Heart right ventricle (tissue), 16 donors: ENCODE results near the gene CUL5. TPM values are rescaled to one million over a fixed set of nuclear protein-coding genes. Genes with fewer than 3 reads are reported as not detected.

Source experiments
- ATAC-seq, 8 donors: fragments of 200-7000 bp; cut with Tn5 transposase; one replicate each; pipeline ENCODE4 v1.9.1; 2020; ENCODE audit warnings: mild to moderate bottlenecking in 8 of 8, moderate library complexity in 8 of 8, moderate number of reproducible peaks in 1 of 8
- DNase-seq, 2 donors: peaks; one replicate each; pipeline ENCODE4 v3.0.0-alpha.2; 2020
- H3K27ac ChIP-seq, 10 donors: fragments of 200-600 bp; sonication (generic) in 2 of 10; one replicate each; pipeline versions ENCODE4 v1.5.0 to v1.8.0; 2020 to 2022; ENCODE audit warnings: mild to moderate bottlenecking in 3 of 10
- H3K27me3 ChIP-seq, 7 donors: fragments of 200-600 bp; one replicate each; pipeline ENCODE4 v1.8.0; 2021 to 2022; ENCODE audit warnings: mild to moderate bottlenecking in 2 of 7
- H3K36me3 ChIP-seq, 9 donors: fragments of 200-600 bp; sonication (generic) in 1 of 9; one replicate each; pipeline versions ENCODE4 v1.5.0 to v1.8.0; 2020 to 2022; ENCODE audit warnings: mild to moderate bottlenecking in 2 of 9
- H3K4me1 ChIP-seq, 9 donors: fragments of 200-600 bp; sonication (generic) in 1 of 9; one replicate each; pipeline versions ENCODE4 v1.5.0 to v1.8.0; 2020 to 2022; ENCODE audit warnings: mild to moderate bottlenecking in 4 of 9
- H3K4me3 ChIP-seq, 10 donors: fragments of 200-600 bp; sonication (generic) in 2 of 10; one replicate each; pipeline versions ENCODE4 v1.5.0 to v1.8.0; 2020 to 2022; ENCODE audit warnings: mild to moderate bottlenecking in 7 of 10, moderate library complexity in 2 of 10
- H3K9me3 ChIP-seq, 11 donors: fragments of 200-600 bp in 10 of 11; sonication (generic) in 2 of 11; one replicate each; pipeline versions ENCODE4 v1.5.0 to v1.8.0; 2013 to 2022; ENCODE audit warnings: mild to moderate bottlenecking in 2 of 11, control low read depth in 1 of 11, moderate library complexity in 1 of 11
- CTCF ChIP-seq, 9 donors: fragments of 200-600 bp; sonication (generic) in 2 of 9; IDR thresholded peaks; one replicate each; pipeline versions ENCODE4 v1.5.0 to v1.8.0; 2021 to 2022; ENCODE audit warnings: antibody characterized with exemption in 9 of 9, mild to moderate bottlenecking in 5 of 9, moderate library complexity in 1 of 9
- WGBS, 2 donors: extraction: QIAGEN DNeasy Blood & Tissue Kit; methylation state at CpG; one replicate each; pipeline ENCODE4 v1.1.7; 2013; ENCODE audit warnings: inconsistent platforms in 1 of 2; 5-methylcytosine and 5-hydroxymethylcytosine counted together
- intact Hi-C, 10 donors: fragments of 100-400 bp; cut with DNase I; formaldehyde crosslinking; loops; one replicate each; pipeline versions ENCODE4 v1.11.1 to v1.14.2; 2022
- polyA plus RNA-seq, 2 donors: library from polyadenylated mRNA; stranded (reverse); fragments of 200-250 nt; gene quantifications; one replicate each; pipeline ENCODE4 v1.2.3, GENCODE V29; 2013
- total RNA-seq, 10 donors: library from RNA; stranded (reverse); fragmentation: NEBNext Ultra II Directional in 3 of 10; extraction: Animal tissue kit (Norgen Biotek cat#: 25700) in 3 of 10; gene quantifications; one replicate each; pipeline versions ENCODE4 v1.2.1 to v1.2.4, GENCODE V29; 2021 to 2023
- donor health status: Arrhythmogenic right ventricular cardiomyopathy.
- donor health status: ischemic (EF 13 %, LVEDD 7.1; RV severe dilation, severe dysfunction).
- donor health status: healthy with polysubstance abuse.
- donor health status: DM: no; HTN: yes; CAD: no.
- donor health status: DM: no; HTN: no; CAD: no.
- donor health status: ischemic (EF 25% LVEDD 6.9; RV normal size, moderate dysfunction).
- donor health status: ischemic (EF 25% LVEDD 5.7; RV mildly dilated, moderate dysfunction).
- donor health status: healthy.
- donor health status: DM: yes; HTN: yes; CAD: no.
- donor health status: Ischemic cardiomyopathy.
- donor health status: ischemic (EF 35%, LVEDD 5.7; RV mildly dilated, moderate dysfunction).
- donor health status: nonischemic (EF 11% LVEDD 7.7; RV severe dilation, severe dysfunction).
- donor health status: DM: yes; HTN: yes; CAD: no.
- donor health status: PGD.
- donor health status: ischemic (EF 29% LVEDD 5.4; RV normal size, mild dysfunction).
- donor health status: nonischemic (EF 23%, LVEDD 6.1; RV moderate dilation, normal function).

Gene CUL5
- total and polyA plus RNA-seq, 12 donors = 5.9 to 51.3 (median 39.4) TPM

DNA sequence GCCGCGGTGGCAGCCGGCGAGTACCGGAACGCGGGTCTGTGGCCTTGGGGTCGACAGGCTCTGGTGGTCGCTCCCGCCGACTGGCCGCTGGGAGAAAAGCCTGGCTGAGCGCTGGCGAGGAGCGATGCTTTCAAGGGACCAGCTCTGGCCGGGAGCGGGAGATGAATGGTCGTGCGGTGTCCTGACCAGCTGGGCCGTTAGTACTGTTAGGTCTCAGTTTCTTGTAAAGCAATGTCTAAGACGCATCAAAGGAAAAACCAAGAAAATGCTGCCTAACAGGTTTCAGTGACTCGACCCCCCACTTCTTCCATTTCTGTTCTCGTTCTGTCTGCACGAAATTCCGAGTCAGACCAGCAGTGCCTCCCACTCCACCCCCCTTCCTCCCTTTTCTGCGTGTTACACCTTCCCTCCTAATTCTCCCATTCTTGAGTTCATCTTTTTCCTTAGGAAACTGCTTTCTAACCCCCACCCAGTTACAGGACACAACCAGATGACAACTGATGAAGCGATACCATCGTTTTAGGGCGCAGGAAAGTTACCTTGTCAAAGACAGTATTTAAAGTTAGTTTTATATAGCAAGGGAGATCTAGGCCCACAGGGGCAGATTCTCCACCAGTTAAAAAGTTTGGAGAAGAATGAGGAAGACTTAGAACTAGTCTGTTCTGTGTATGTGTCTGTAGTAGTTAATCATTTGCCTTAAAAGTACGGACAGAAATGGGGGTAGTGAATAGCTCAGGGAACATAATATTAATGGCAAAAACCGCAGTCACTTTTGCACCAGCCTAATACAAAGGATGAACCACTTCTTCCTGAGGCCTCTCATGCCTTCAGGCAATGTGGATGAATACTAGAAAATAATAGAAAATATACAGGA lies 1.0 kb downstream of the CUL5 start:
- H3K4me3 ChIP-seq = peak overlapping the region; percentile 73 to 100 (median 88)
- DNase-seq (no peak), ATAC-seq (peak in 7 of 8 donors; percentile 11 to 45 (median 26))
- no peaks in the 10 kb centered on the region for H3K9me3 ChIP-seq
- peaks cover 0 to 15% (median 0%) of the 10 kb centered on the region in 9 donors for H3K36me3 ChIP-seq
- H3K27me3 ChIP-seq = no peaks in the 10 kb centered on the region
- H3K27ac ChIP-seq = peak overlapping the region; percentile 91 to 99 (median 97)
- intact Hi-C loops = loop anchor here in 4 of 10 donors (5.0 to 10.0 kb wide), 3 partner anchors 213 to 655 kb away; partner anchors contain the start of genes ATM (in 2 of the 4), NPAT (in 2 of the 4) and DDX10 (in 1 of the 4)
- H3K4me1 ChIP-seq = peaks cover 2 to 55% (median 45%) of the 10 kb centered on the region in 9 donors
- no peak for TF ChIP-seq CTCF (IDR thresholded peaks at IDR 0.05)
- WGBS, 2 donors = 2% methylated on average over 31 of the region's 31 CpGs

GRCh38 chr11:108012139-108012725 lies 3.5 kb downstream of the CUL5 start:
- Histone ChIP-seq H3K4me1 (peaks cover 2 to 73% (median 52%) of the 10 kb centered on the region in 9 donors), H3K27ac (no peak overlapping the region), H3K36me3 (peaks cover 0 to 15% (median 0%) of the 10 kb centered on the region in 9 donors), H3K27me3 (no peaks in the 10 kb centered on the region), H3K9me3 (no peaks in the 10 kb centered on the region), H3K4me3 (peak overlapping the region in 1 of 10 donors; percentile 86)
- WGBS, 2 donors = 95% methylated on average over 5 of the region's 5 CpGs
- DNase-seq (no peak), ATAC-seq (no peak)
- TF ChIP-seq CTCF (IDR thresholded peaks at IDR 0.05) = no peak
- intact Hi-C loops = no loop called here

DNA sequence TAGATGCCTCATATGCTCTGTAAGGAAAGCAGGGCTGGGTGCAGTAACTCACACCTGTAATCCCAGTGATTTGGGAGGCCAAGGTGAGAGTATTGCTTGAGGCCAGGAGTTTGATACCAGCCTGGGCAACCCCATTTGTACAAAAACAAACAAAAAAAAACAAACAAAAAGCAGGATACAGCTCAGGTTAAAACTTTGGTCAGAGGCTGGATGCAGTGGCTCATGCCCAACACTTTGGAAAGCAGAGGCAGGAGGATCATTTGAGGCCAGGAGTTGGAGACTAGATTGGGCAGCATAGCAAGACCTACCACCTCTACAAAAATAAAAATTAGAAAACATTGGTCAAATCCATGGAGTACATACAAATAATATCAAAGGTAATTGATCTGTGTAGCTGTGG lies 7.9 kb downstream of the CUL5 start:
- peaks cover 0 to 14% (median 0%) of the 10 kb centered on the region in 9 donors for H3K36me3 ChIP-seq
- H3K27me3 ChIP-seq = no peaks in the 10 kb centered on the region
- ATAC-seq (no peak), DNase-seq (no peak)
- no peaks in the 10 kb centered on the region for H3K9me3 ChIP-seq
- peaks cover 0 to 65% (median 41%) of the 10 kb centered on the region in 9 donors for H3K4me1 ChIP-seq
- H3K27ac ChIP-seq = no peak overlapping the region
- H3K4me3 ChIP-seq = no peak overlapping the region
- no peak for TF ChIP-seq CTCF (IDR thresholded peaks at IDR 0.05)
- intact Hi-C loops = no loop called here

DNA sequence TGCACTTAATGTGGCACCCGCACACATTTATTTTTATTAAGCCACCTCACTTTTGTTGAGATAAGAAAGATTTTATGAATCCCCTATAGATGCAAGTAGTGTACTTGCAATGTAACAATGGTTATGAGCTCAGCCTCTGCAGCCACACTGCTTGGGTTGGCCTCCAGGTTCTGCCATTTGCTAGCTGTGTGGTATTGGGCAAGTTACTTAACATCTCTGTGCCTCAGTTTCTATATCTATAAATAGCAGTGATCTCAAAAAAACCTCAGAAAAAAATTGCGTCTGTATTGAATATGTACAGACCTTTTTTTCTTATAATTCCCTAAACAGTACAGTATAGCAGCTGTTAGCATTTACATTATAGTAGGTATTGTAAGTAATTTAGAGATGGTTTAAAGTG lies 10.0 kb downstream of the CUL5 start:
- intact Hi-C loops = no loop called here
- DNase-seq (no peak), ATAC-seq (no peak)
- no peak for TF ChIP-seq CTCF (IDR thresholded peaks at IDR 0.05)
- H3K36me3 ChIP-seq = peaks cover 0 to 12% (median 0%) of the 10 kb centered on the region in 9 donors
- H3K4me3 ChIP-seq = no peak overlapping the region
- H3K27me3 ChIP-seq = no peaks in the 10 kb centered on the region
- no peaks in the 10 kb centered on the region for H3K9me3 ChIP-seq
- no peak overlapping the region for H3K27ac ChIP-seq
- H3K4me1 ChIP-seq = peaks cover 0 to 44% (median 23%) of the 10 kb centered on the region in 9 donors
- WGBS, 2 donors = 88 to 95% methylated on average over 2 of the region's 2 CpGs
